BE2C (cell line): ENCODE measurements around the gene MYH11.

Experiments used
- DNase-seq: peaks from one replicate; pipeline ENCODE4 v3.0.0-alpha.2; 2020
- H3K27me3 ChIP-seq: fragments of 250-450 bp; sonication (Bioruptor Pico); 2 replicates; pipeline ENCODE4 v1.5.1; 2020; ENCODE audit warnings: mild to moderate bottlenecking
- H3K36me3 ChIP-seq: fragments of 250-450 bp; sonication (Bioruptor Pico); 2 replicates; pipeline ENCODE4 v1.5.1; 2020; ENCODE audit warnings: mild to moderate bottlenecking
- H3K4me1 ChIP-seq: fragments of 250-450 bp; sonication (Bioruptor Pico); 2 replicates; pipeline ENCODE4 v1.5.1; 2020
- H3K4me3 ChIP-seq: 2 replicates; pipeline ENCODE4 v1.5.1; 2011; ENCODE audit warnings: low read depth, low read length
- H3K9me3 ChIP-seq: fragments of 250-450 bp; sonication (Bioruptor Pico); 2 replicates; pipeline ENCODE4 v1.5.1; 2020
- CTCF ChIP-seq: IDR thresholded peaks from 2 replicates; pipeline ENCODE4 v1.5.1; 2012; ENCODE audit warnings: mild to moderate bottlenecking, low read depth, low read length

MYH11 gene

GRCh38 chr16:15725641-15726240 is 131.1 kb downstream of the MYH11 start:
- no peak for DNase-seq
- Histone ChIP-seq H3K27me3 (no peaks in the 10 kb centered on the region), H3K9me3 (no peaks in the 10 kb centered on the region), H3K4me1 (no peaks in the 10 kb centered on the region), H3K4me3 (no peak overlapping the region), H3K36me3 (peaks cover 5% of the 10 kb centered on the region)
- TF ChIP-seq CTCF, result no peak

GRCh38 chr16:15723808-15724207 is 133.0 kb downstream of the MYH11 start:
- Histone ChIP-seq H3K9me3 (no peaks in the 10 kb centered on the region), H3K4me3 (no peak overlapping the region), H3K4me1 (no peaks in the 10 kb centered on the region), H3K27me3 (no peaks in the 10 kb centered on the region), H3K36me3 (peaks cover 5% of the 10 kb centered on the region)
- no peak for DNase-seq
- no peak for TF ChIP-seq CTCF

GRCh38 chr16:15721018-15721417 is 135.8 kb downstream of the MYH11 start:
- peaks cover 5% of the 10 kb centered on the region for H3K36me3 ChIP-seq
- no peaks in the 10 kb centered on the region for H3K4me1 ChIP-seq
- no peak for TF ChIP-seq CTCF
- H3K9me3 ChIP-seq, result no peaks in the 10 kb centered on the region
- H3K4me3 ChIP-seq, result no peak overlapping the region
- DNase-seq, result no peak
- no peaks in the 10 kb centered on the region for H3K27me3 ChIP-seq

GRCh38 chr16:15716694-15717447 is 140.0 kb downstream of the MYH11 start:
- TF ChIP-seq CTCF, result no peak
- no peak for DNase-seq
- Histone ChIP-seq H3K36me3 (no peaks in the 10 kb centered on the region), H3K27me3 (no peaks in the 10 kb centered on the region), H3K4me3 (no peak overlapping the region), H3K4me1 (no peaks in the 10 kb centered on the region), H3K9me3 (no peaks in the 10 kb centered on the region)

- H3K27me3 ChIP-seq, result no peaks in the 10 kb centered on the region
- H3K4me1 ChIP-seq, result no peaks in the 10 kb centered on the region
- H3K36me3 ChIP-seq, result no peaks in the 10 kb centered on the region
- no peak overlapping the region for H3K4me3 ChIP-seq
- no peak for DNase-seq
- no peaks in the 10 kb centered on the region for H3K9me3 ChIP-seq
- TF ChIP-seq CTCF, result no peak
Measured at GRCh38 chr16:15715221-15715620, 141.6 kb downstream of the MYH11 start.
